Measurements from ENCODE around the gene CEP162.
"Not testable (repeated sequence)": the region's sequence is repeated elsewhere in the genome, so short reads cannot be mapped to it uniquely, and the experiment has no call there.

CEP162 gene

GRCh38 chr6:84141521-84141920 lies 85.9 kb downstream of the CEP162 start:
- DNase-seq (ENCODE audit: low spot score) = no peak
- TF ChIP-seq CTCF (IDR thresholded peaks at IDR 0.05; ENCODE audit: extremely low read depth, missing control alignments) = no peak

- no peak for DNase-seq (ENCODE audit: low spot score)
- no peak for TF ChIP-seq CTCF (IDR thresholded peaks at IDR 0.05; ENCODE audit: extremely low read depth, missing control alignments)
Observed at GRCh38 chr6:84139311-84139710, 88.1 kb downstream of the CEP162 start.

- TF ChIP-seq CTCF (IDR thresholded peaks at IDR 0.05; ENCODE audit: extremely low read depth, missing control alignments) = no peak
- DNase-seq (ENCODE audit: low spot score) = no peak
Observed at GRCh38 chr6:84137989-84138575, 89.4 kb downstream of the CEP162 start.

- no peak for TF ChIP-seq CTCF (IDR thresholded peaks at IDR 0.05; ENCODE audit: extremely low read depth, missing control alignments)
- DNase-seq (ENCODE audit: low spot score) = no peak
Observed at GRCh38 chr6:84137051-84137375, 90.4 kb downstream of the CEP162 start.

GRCh38 chr6:84136364-84137050 lies 90.9 kb downstream of the CEP162 start:
- no peak for DNase-seq (ENCODE audit: low spot score)
- TF ChIP-seq CTCF (IDR thresholded peaks at IDR 0.05; ENCODE audit: extremely low read depth, missing control alignments) = no peak

GRCh38 chr6:84135291-84135690 lies 92.2 kb downstream of the CEP162 start:
- DNase-seq (ENCODE audit: low spot score) = no peak
- TF ChIP-seq CTCF (IDR thresholded peaks at IDR 0.05; ENCODE audit: extremely low read depth, missing control alignments) = no peak

- not testable (repeated sequence) for DNase-seq (ENCODE audit: low spot score)
Observed at GRCh38 chr6:84133385-84133784, 94.1 kb downstream of the CEP162 start.

- DNase-seq (ENCODE audit: low spot score) = not testable (repeated sequence)
Observed at GRCh38 chr6:84129588-84129987, 97.9 kb downstream of the CEP162 start.

Measured in GM20000 (cell line).